ENCODE data around the gene AGAP1. TPM values are rescaled to one million over a fixed set of nuclear protein-coding genes. Genes with fewer than 3 reads are reported as not detected.
"Not testable (repeated sequence)": the region's sequence is repeated elsewhere in the genome, so short reads cannot be mapped to it uniquely, and the experiment has no call there.

Gene AGAP1
- total RNA-seq, 1 donor from 2014 or later, result 10.5 TPM

- DNase-seq (ENCODE audit: low spot score), result no peak
- ATAC-seq, result no peak
Observed at GRCh38 chr2:236119476-236119875, 625.6 kb downstream of the AGAP1 start.

GRCh38 chr2:236120141-236120601 is 626.3 kb downstream of the AGAP1 start:
- DNase-seq (ENCODE audit: low spot score), result no peak
- no peak for ATAC-seq

GRCh38 chr2:236120829-236121228 is 627.0 kb downstream of the AGAP1 start:
- DNase-seq (ENCODE audit: low spot score) (no peak), ATAC-seq (no peak)

GRCh38 chr2:236121546-236121945 is 627.7 kb downstream of the AGAP1 start:
- ATAC-seq, result no peak
- no peak for DNase-seq (ENCODE audit: low spot score)

- no peak for ATAC-seq
- DNase-seq (ENCODE audit: low spot score), result no peak
Observed at GRCh38 chr2:236122236-236122635, 628.4 kb downstream of the AGAP1 start.

GRCh38 chr2:236123716-236124115 is 629.9 kb downstream of the AGAP1 start:
- DNase-seq (ENCODE audit: low spot score) (no peak), ATAC-seq (no peak)

- DNase-seq (ENCODE audit: low spot score), result no peak
Observed at GRCh38 chr2:236124182-236124893, 630.5 kb downstream of the AGAP1 start.

GRCh38 chr2:236125541-236125940 is 631.7 kb downstream of the AGAP1 start:
- DNase-seq (ENCODE audit: low spot score) (no peak), ATAC-seq (no peak)

More at GRCh38 chr2:236124182-236124893, 630.5 kb downstream of the AGAP1 start:
- no peak for ATAC-seq

- no peak for DNase-seq (ENCODE audit: low spot score)
- ATAC-seq, result no peak
Observed at GRCh38 chr2:236127010-236127409, 633.2 kb downstream of the AGAP1 start.

- DNase-seq (ENCODE audit: low spot score), result no peak
- ATAC-seq, result no peak
Observed at GRCh38 chr2:236128321-236128720, 634.5 kb downstream of the AGAP1 start.

- ATAC-seq (no peak), DNase-seq (ENCODE audit: low spot score) (no peak)
Observed at GRCh38 chr2:236129935-236130334, 636.1 kb downstream of the AGAP1 start.

- DNase-seq (ENCODE audit: low spot score), result no peak
Observed at GRCh38 chr2:236130349-236130998, 636.6 kb downstream of the AGAP1 start.

GRCh38 chr2:236131073-236131692 is 637.3 kb downstream of the AGAP1 start:
- no peak for ATAC-seq
- DNase-seq (ENCODE audit: low spot score), result no peak

More at GRCh38 chr2:236130349-236130998, 636.6 kb downstream of the AGAP1 start:
- ATAC-seq, result no peak

- ATAC-seq (no peak), DNase-seq (ENCODE audit: low spot score) (no peak)
Observed at GRCh38 chr2:236133410-236134012, 639.7 kb downstream of the AGAP1 start.

GRCh38 chr2:236136538-236136937 is 642.7 kb downstream of the AGAP1 start:
- DNase-seq (ENCODE audit: low spot score) (no peak), ATAC-seq (no peak)

GRCh38 chr2:236137066-236137465 is 643.2 kb downstream of the AGAP1 start:
- ATAC-seq, result no peak
- DNase-seq (ENCODE audit: low spot score), result no peak

- ATAC-seq; DNase-seq (ENCODE audit: low spot score): not testable (repeated sequence)
Observed at GRCh38 chr2:236141616-236142015, 647.8 kb downstream of the AGAP1 start.

GRCh38 chr2:236143811-236144210 is 650.0 kb downstream of the AGAP1 start:
- ATAC-seq (no peak), DNase-seq (ENCODE audit: low spot score) (no peak)

- ATAC-seq, result no peak
- DNase-seq (ENCODE audit: low spot score), result no peak
Observed at GRCh38 chr2:236146436-236146835, 652.6 kb downstream of the AGAP1 start.

GRCh38 chr2:236155406-236155805 is 661.6 kb downstream of the AGAP1 start:
- ATAC-seq (no peak), DNase-seq (ENCODE audit: low spot score) (no peak)

GRCh38 chr2:236156095-236156859 is 662.4 kb downstream of the AGAP1 start:
- no peak for DNase-seq (ENCODE audit: low spot score)
- no peak for ATAC-seq

Data from left lobe of liver (tissue), 2 donors.